Lower lobe of right lung (tissue), 2 donors: Measurements from ENCODE around the gene PLA2G4D. TPM values are rescaled to one million over a fixed set of nuclear protein-coding genes. Genes with fewer than 3 reads are reported as not detected.

Experiments
- ATAC-seq, 2 donors: fragments of 200-7000 bp; cut with Tn5 transposase; one replicate each; pipeline ENCODE4 v1.9.1; 2020 to 2022; ENCODE audit warnings: mild to moderate bottlenecking in 2 of 2, moderate library complexity in 2 of 2
- DNase-seq: peaks from one replicate; pipeline ENCODE4 v3.0.0-alpha.2; 2020
- H3K27ac ChIP-seq: fragments of 200-600 bp; one replicate; pipeline ENCODE4 v1.8.0; 2022
- H3K27me3 ChIP-seq: fragments of 200-600 bp; one replicate; pipeline ENCODE4 v1.8.0; 2022; ENCODE audit warnings: low read depth
- H3K36me3 ChIP-seq: fragments of 200-600 bp; one replicate; pipeline ENCODE4 v1.8.0; 2022; ENCODE audit warnings: mild to moderate bottlenecking
- H3K4me1 ChIP-seq: fragments of 200-600 bp; one replicate; pipeline ENCODE4 v1.8.0; 2022
- H3K4me3 ChIP-seq: fragments of 200-600 bp; one replicate; pipeline ENCODE4 v1.8.0; 2022; ENCODE audit warnings: mild to moderate bottlenecking
- H3K9me3 ChIP-seq: fragments of 200-600 bp; one replicate; pipeline ENCODE4 v1.8.0; 2022
- intact Hi-C: fragments of 100-400 bp; cut with DNase I; formaldehyde crosslinking; loops from one replicate; pipeline ENCODE4 v1.11.0; 2022
- total RNA-seq: library from RNA; stranded (reverse); fragmentation: NEBNext Ultra II Directional; extraction: Animal tissue kit (Norgen Biotek cat#: 25700); gene quantifications from one replicate; pipeline ENCODE4 v1.2.1, GENCODE V29; 2021
- TF ChIP-seq, protein P1 (sequence below): fragments of 200-600 bp; IDR thresholded peaks from one replicate; pipeline ENCODE4 v1.8.0; 2022; ENCODE audit warnings: antibody characterized with exemption, mild to moderate bottlenecking
- donor health status: DM: no; HTN: yes; CAD: no; lungs with severe emphysema.

The PLA2G4D gene
- total RNA-seq, 1 donor from 2014 or later, result not detected

DNA sequence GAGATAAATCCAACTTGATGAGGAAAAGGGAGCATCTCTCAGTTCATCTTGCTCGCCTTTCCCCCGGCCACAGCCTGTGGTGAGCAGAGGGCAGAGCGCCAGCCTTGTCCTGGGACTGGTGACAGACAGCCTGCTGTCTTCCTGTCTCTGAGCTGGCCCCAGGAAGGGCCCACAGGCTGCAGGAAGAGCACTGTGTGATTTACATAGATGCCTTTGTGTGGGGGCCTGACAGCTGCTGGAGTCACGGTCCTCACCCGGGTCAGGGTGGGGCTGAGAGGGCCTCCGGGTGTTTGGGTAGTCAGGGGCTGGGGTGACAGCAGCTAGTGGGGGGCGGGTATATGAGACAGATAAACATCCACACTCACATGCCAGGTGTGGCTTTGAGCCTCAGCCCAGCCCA, 29.3 kb downstream of the PLA2G4D start:
- ATAC-seq, result peak; percentile 10 to 13
- intact Hi-C loops, result loop anchor here (10.0 kb wide), 1 partner anchor 80 kb away; no protein-coding TSS in a partner anchor
- H3K27ac ChIP-seq, result no peak overlapping the region
- no peaks in the 10 kb centered on the region for H3K27me3 ChIP-seq
- H3K9me3 ChIP-seq, result no peaks in the 10 kb centered on the region
- H3K4me3 ChIP-seq, result no peak overlapping the region
- DNase-seq, result no peak
- H3K36me3 ChIP-seq, result no peaks in the 10 kb centered on the region
- TF ChIP-seq, protein P1, sequence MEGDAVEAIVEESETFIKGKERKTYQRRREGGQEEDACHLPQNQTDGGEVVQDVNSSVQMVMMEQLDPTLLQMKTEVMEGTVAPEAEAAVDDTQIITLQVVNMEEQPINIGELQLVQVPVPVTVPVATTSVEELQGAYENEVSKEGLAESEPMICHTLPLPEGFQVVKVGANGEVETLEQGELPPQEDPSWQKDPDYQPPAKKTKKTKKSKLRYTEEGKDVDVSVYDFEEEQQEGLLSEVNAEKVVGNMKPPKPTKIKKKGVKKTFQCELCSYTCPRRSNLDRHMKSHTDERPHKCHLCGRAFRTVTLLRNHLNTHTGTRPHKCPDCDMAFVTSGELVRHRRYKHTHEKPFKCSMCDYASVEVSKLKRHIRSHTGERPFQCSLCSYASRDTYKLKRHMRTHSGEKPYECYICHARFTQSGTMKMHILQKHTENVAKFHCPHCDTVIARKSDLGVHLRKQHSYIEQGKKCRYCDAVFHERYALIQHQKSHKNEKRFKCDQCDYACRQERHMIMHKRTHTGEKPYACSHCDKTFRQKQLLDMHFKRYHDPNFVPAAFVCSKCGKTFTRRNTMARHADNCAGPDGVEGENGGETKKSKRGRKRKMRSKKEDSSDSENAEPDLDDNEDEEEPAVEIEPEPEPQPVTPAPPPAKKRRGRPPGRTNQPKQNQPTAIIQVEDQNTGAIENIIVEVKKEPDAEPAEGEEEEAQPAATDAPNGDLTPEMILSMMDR, result no peak
- H3K4me1 ChIP-seq, result peaks cover 6% of the 10 kb centered on the region

DNA sequence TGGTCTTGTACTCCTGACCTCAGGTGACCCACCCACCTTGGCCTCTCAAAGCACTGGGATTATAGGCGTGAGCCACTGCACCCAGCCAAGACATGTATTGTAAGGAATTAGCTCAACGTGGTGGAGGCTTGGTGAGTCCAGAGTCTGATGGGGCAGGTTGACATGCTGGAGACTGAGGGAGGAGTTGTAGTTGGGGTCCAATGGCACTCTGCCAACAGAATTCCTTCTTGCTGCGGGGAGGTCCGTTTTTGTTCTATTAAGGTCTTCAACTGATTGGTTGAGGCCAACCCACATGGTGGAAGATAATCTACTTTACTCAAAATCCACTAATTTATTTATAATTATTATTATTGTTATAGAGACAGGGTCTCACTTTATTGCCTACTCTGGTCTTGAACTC, 30.1 kb downstream of the PLA2G4D start:
- DNase-seq (no peak), ATAC-seq (no peak)
- intact Hi-C loops, result loop anchor here (10.0 kb wide), 1 partner anchor 79 kb away; no protein-coding TSS in a partner anchor
- H3K27ac ChIP-seq, result no peak overlapping the region
- TF ChIP-seq, protein P1, result no peak
- no peak overlapping the region for H3K4me3 ChIP-seq
- no peaks in the 10 kb centered on the region for H3K9me3 ChIP-seq
- peaks cover 11% of the 10 kb centered on the region for H3K4me1 ChIP-seq
- no peaks in the 10 kb centered on the region for H3K36me3 ChIP-seq
- H3K27me3 ChIP-seq, result no peaks in the 10 kb centered on the region

DNA sequence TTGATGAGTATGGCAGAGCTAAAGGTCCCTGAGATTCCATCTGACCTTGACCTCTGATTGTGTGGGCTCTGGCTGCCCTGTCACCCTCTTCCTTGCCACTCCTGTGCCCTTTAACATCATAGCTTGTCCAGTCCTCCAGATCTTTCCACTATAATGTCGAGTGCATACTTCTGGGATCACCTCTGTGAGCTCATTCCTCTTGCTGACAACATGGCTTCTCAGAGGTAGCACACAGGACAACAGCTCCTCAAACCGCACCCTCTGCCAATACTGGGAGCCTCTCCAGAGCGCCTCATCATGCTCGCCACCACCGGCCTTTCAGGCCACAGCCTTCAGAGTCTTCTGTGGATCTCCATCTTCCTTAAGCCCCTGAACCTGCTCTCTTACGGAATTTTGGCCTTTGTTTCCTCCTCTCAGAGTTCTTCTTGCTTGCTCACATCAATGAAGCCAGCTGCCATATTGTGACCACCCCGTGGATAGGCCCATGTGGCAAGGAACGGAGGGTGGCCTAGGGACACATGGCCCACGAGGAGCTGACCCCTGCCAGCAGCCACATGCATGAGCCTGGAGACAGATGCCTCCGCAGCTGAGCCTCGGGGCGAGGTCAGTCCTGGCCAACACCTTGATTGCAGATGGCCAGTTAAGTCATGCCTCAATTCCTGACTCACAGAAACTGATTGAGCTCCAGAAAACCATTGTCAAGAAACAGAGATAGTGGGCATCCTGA, 31.1 kb downstream of the PLA2G4D start:
- intact Hi-C loops, result loop anchor here (10.0 kb wide), 1 partner anchor 78 kb away; no protein-coding TSS in a partner anchor

DNA sequence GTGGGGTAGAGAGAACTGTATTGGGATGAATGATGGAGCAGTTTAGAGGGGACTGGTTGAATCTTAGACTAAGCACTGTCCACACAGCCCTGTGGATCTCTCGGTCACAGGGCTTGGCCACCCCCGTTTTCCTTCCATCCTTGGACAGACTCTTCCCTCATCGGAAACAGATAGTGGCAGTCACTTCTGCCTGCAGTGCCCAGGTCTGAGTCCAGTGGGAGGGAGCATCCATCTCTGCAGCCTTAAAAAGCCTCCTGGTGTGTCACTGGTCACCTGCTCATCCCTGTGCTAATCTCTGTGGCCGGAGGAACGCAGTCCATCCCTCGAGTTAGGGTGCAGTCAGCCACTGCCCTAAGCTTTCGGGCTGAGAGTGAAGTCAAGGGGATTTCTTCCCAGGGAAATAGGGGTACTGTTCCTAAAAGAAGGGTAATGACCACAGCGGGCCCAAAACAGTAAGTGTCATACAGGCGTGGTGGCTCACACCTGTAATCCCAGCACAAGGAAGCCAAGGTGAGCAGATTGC, 32.0 kb downstream of the PLA2G4D start:
- DNase-seq, result no peak
- H3K27me3 ChIP-seq, result no peaks in the 10 kb centered on the region
- intact Hi-C loops, result loop anchor here (10.0 kb wide), 1 partner anchor 78 kb away; no protein-coding TSS in a partner anchor

More for the DNA sequence above, 31.1 kb downstream of the PLA2G4D start:
- ATAC-seq, result no peak
- no peaks in the 10 kb centered on the region for H3K9me3 ChIP-seq
- no peak overlapping the region for H3K27ac ChIP-seq
- H3K4me1 ChIP-seq, result peaks cover 11% of the 10 kb centered on the region
- TF ChIP-seq, protein P1, result no peak
- no peak overlapping the region for H3K4me3 ChIP-seq
- H3K27me3 ChIP-seq, result no peaks in the 10 kb centered on the region
- H3K36me3 ChIP-seq, result no peaks in the 10 kb centered on the region
- DNase-seq, result no peak

DNA sequence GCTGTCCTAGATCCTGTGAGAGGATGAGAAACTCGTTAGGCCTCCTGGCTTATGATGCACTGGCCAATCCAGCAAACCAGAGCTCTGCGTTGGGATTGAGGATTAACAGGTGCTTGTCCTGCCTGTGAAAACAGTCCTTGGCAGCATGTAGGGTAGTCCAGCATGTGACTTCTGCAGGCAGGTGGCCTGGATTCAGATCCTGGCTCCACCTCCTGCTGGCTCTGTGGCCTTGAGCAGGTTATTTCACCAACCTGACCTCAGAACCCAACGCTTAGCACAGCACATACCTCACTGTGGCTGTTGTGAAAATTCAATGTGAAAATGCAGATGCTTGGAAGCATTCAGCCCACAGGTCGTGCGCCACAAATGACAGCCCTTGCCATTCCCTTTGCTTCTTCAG, 33.6 kb downstream of the PLA2G4D start:
- ATAC-seq (no peak), DNase-seq (no peak)
- Histone ChIP-seq H3K27me3 (no peaks in the 10 kb centered on the region), H3K9me3 (no peaks in the 10 kb centered on the region), H3K4me1 (peaks cover 22% of the 10 kb centered on the region), H3K36me3 (no peaks in the 10 kb centered on the region), H3K27ac (no peak overlapping the region), H3K4me3 (no peak overlapping the region)
- intact Hi-C loops, result loop anchor here (10.0 kb wide), 1 partner anchor 76 kb away; no protein-coding TSS in a partner anchor
- TF ChIP-seq, protein P1, result no peak

More for the DNA sequence above, 32.0 kb downstream of the PLA2G4D start:
- Histone ChIP-seq H3K36me3 (no peaks in the 10 kb centered on the region), H3K4me3 (no peak overlapping the region), H3K27ac (no peak overlapping the region), H3K4me1 (peaks cover 16% of the 10 kb centered on the region), H3K9me3 (no peaks in the 10 kb centered on the region)
- ATAC-seq, result no peak
- TF ChIP-seq, protein P1, result no peak
